Mesendoderm (in vitro differentiated cells): ENCODE results near the gene PAIP2.

Source experiments
- DNase-seq: peaks from one replicate; pipeline ENCODE4 v3.0.0; 2013
- H2AK5ac ChIP-seq: 2 replicates; pipeline ENCODE4 v1.6.1; 2013; ENCODE audit warnings: low read length, inconsistent platforms
- H2BK120ac ChIP-seq: 2 replicates; pipeline ENCODE4 v1.6.1; 2013; ENCODE audit warnings: low read depth, mild to moderate bottlenecking, low read length, moderate library complexity, mixed read lengths
- H2BK15ac ChIP-seq: replicated peaks from 2 replicates; pipeline ENCODE4 v1.6.1; 2013; ENCODE audit warnings: low read depth, mild to moderate bottlenecking, moderate library complexity
- H2BK5ac ChIP-seq: 2 replicates; pipeline ENCODE4 v1.6.1; 2013; ENCODE audit warnings: low read length, inconsistent platforms
- H3K18ac ChIP-seq: 2 replicates; pipeline ENCODE4 v1.6.1; 2013; ENCODE audit warnings: mild to moderate bottlenecking, low read length, mixed read lengths
- H3K23ac ChIP-seq: one replicate; pipeline ENCODE4 v1.6.1; 2013; ENCODE audit warnings: low read length
- H3K27ac ChIP-seq: 2 replicates; pipeline ENCODE4 v1.5.1; 2013; ENCODE audit warnings: low read depth, mild to moderate bottlenecking, inconsistent platforms, low read length, moderate library complexity
- H3K27me3 ChIP-seq: 2 replicates; pipeline ENCODE4 v1.6.1; 2013; ENCODE audit warnings: low read length, control low read depth, mild to moderate bottlenecking, inconsistent platforms; ENCODE audit not compliant: insufficient read depth, poor library complexity
- H3K36me3 ChIP-seq: 2 replicates; pipeline ENCODE4 v1.6.1; 2013; ENCODE audit warnings: low read length, inconsistent platforms; ENCODE audit not compliant: control insufficient read depth, insufficient read depth
- H3K4ac ChIP-seq: one replicate; pipeline ENCODE4 v1.6.1; 2013; ENCODE audit warnings: low read depth, mild to moderate bottlenecking, low read length, moderate library complexity
- H3K4me1 ChIP-seq: 2 replicates; pipeline ENCODE4 v1.6.1; 2013; ENCODE audit warnings: low read depth, low read length, inconsistent platforms; ENCODE audit not compliant: control insufficient read depth
- H3K4me2 ChIP-seq: 2 replicates; pipeline ENCODE4 v1.6.1; 2013; ENCODE audit warnings: low read length
- H3K4me3 ChIP-seq: 2 replicates; pipeline ENCODE4 v1.5.1; 2013; ENCODE audit warnings: mild to moderate bottlenecking, low read length
- H3K56ac ChIP-seq: one replicate; pipeline ENCODE4 v1.6.1; 2013; ENCODE audit warnings: low read length
- H3K79me1 ChIP-seq: 2 replicates; pipeline ENCODE4 v1.6.1; 2013; ENCODE audit warnings: low read length, inconsistent platforms
- H3K79me2 ChIP-seq: 2 replicates; pipeline ENCODE4 v1.6.1; 2013; ENCODE audit warnings: mild to moderate bottlenecking, low read length; ENCODE audit not compliant: control insufficient read depth, insufficient read depth
- H3K9ac ChIP-seq: 2 replicates; pipeline ENCODE4 v1.6.1; 2013; ENCODE audit warnings: low read length, inconsistent platforms
- H4K5ac ChIP-seq: one replicate; pipeline ENCODE4 v1.6.1; 2013; ENCODE audit warnings: low read length
- H4K8ac ChIP-seq: one replicate; pipeline ENCODE4 v1.6.1; 2013; ENCODE audit warnings: low read depth, mild to moderate bottlenecking, control low read depth, low read length, moderate library complexity
- WGBS: extraction: QIAGEN DNeasy Blood & Tissue Kit; methylation state at CpG from one replicate; pipeline ENCODE4 v1.1.7; 2013; ENCODE audit warnings: low lambda C conversion rate, missing lambda C conversion rate; ENCODE audit not compliant: insufficient coverage; ENCODE audit errors: extremely low coverage; 5-methylcytosine and 5-hydroxymethylcytosine counted together

The PAIP2 gene

GRCh38 chr5:139393497-139394122 lies 52.0 kb downstream of the PAIP2 start:
- no CpG with 5 or more reads among the region's 49 CpGs for WGBS
- Histone ChIP-seq H3K4me2 (peak overlapping the region; percentile 16), H2AK5ac (no peak overlapping the region), H3K56ac (peak overlapping the region; percentile 70), H3K79me1 (no peaks in the 10 kb centered on the region), H3K27me3 (peaks cover 3% of the 10 kb centered on the region), H3K27ac (no peak overlapping the region), H3K4me1 (peaks cover 8% of the 10 kb centered on the region), H3K36me3 (no peaks in the 10 kb centered on the region), H3K4ac (no peak overlapping the region), H3K9ac (peak overlapping the region; percentile 81), H2BK5ac (no peak overlapping the region), H3K23ac (no peak overlapping the region), H4K5ac (no peak overlapping the region), H2BK120ac (no peak overlapping the region), H2BK15ac (no peak overlapping the region), H3K18ac (peak overlapping the region; percentile 25), H4K8ac (no peak overlapping the region), H3K79me2 (no peaks in the 10 kb centered on the region), H3K4me3 (peak overlapping the region; percentile 22)
- no peak for DNase-seq

- peak overlapping the region; percentile 39 for H3K4me3 ChIP-seq
- peak overlapping the region; percentile 68 for H3K23ac ChIP-seq
- no CpG with 5 or more reads among the region's 62 CpGs for WGBS
- no peak overlapping the region for H2BK120ac ChIP-seq
- H3K4ac ChIP-seq, result peak overlapping the region; percentile 64
- H3K56ac ChIP-seq, result peak overlapping the region; percentile 70
- peaks cover 3% of the 10 kb centered on the region for H3K27me3 ChIP-seq
- no peak overlapping the region for H4K8ac ChIP-seq
- no peak overlapping the region for H4K5ac ChIP-seq
- DNase-seq, result peak; percentile 74
- H2AK5ac ChIP-seq, result no peak overlapping the region
- H2BK5ac ChIP-seq, result no peak overlapping the region
- no peak overlapping the region for H2BK15ac ChIP-seq
- peak overlapping the region; percentile 81 for H3K9ac ChIP-seq
- no peaks in the 10 kb centered on the region for H3K36me3 ChIP-seq
- H3K4me1 ChIP-seq, result peaks cover 8% of the 10 kb centered on the region
- H3K4me2 ChIP-seq, result peak overlapping the region; percentile 16
- no peaks in the 10 kb centered on the region for H3K79me2 ChIP-seq
- no peaks in the 10 kb centered on the region for H3K79me1 ChIP-seq
- peak overlapping the region; percentile 25 for H3K18ac ChIP-seq
- peak overlapping the region; percentile 18 for H3K27ac ChIP-seq
Observed at GRCh38 chr5:139394123-139394653, 52.5 kb downstream of the PAIP2 start.

- Histone ChIP-seq H3K18ac (peak within 1 kb of the TSS; percentile 25), H3K9ac (peak within 1 kb of the TSS; percentile 81), H3K4me2 (peak within 1 kb of the TSS; percentile 16), H4K5ac (no peak within 1 kb of the TSS), H3K79me2 (no peaks in the 10 kb centered on the region), H3K4me1 (peaks cover 8% of the 10 kb centered on the region), H3K23ac (peak within 1 kb of the TSS; percentile 68), H3K4me3 (peak within 1 kb of the TSS; percentile 39), H3K79me1 (no peaks in the 10 kb centered on the region), H2BK15ac (no peak within 1 kb of the TSS), H3K27ac (peak within 1 kb of the TSS; percentile 18), H3K36me3 (no peaks in the 10 kb centered on the region), H2BK5ac (no peak within 1 kb of the TSS), H3K56ac (peak within 1 kb of the TSS; percentile 70), H3K4ac (peak within 1 kb of the TSS; percentile 64), H2BK120ac (peak within 1 kb of the TSS; percentile 0), H3K27me3 (peaks cover 3% of the 10 kb centered on the region), H4K8ac (no peak within 1 kb of the TSS), H2AK5ac (no peak within 1 kb of the TSS)
- no CpG with 5 or more reads among the region's 76 CpGs for WGBS
- peak; percentile 43 for DNase-seq
Observed at GRCh38 chr5:139394654-139395566, 53.3 kb downstream of the PAIP2 start, which contains the start of gene PROB1. TSS of gene PROB1 (minus strand) at chr5:139395104. CDS start at chr5:139395081, 23 bp downstream.

GRCh38 chr5:139395844-139396640 lies 54.4 kb downstream of the PAIP2 start:
- H2AK5ac ChIP-seq, result no peak overlapping the region
- no CpG with 5 or more reads among the region's 8 CpGs for WGBS
- no peak overlapping the region for H3K9ac ChIP-seq
- no peak overlapping the region for H3K23ac ChIP-seq
- no peaks in the 10 kb centered on the region for H3K79me1 ChIP-seq
- H3K56ac ChIP-seq, result peak overlapping the region; percentile 39
- H3K36me3 ChIP-seq, result no peaks in the 10 kb centered on the region
- no peak overlapping the region for H2BK120ac ChIP-seq
- no peak overlapping the region for H3K4me3 ChIP-seq
- H3K27me3 ChIP-seq, result peaks cover 3% of the 10 kb centered on the region
- H3K4ac ChIP-seq, result no peak overlapping the region
- H3K4me2 ChIP-seq, result no peak overlapping the region
- no peak overlapping the region for H3K18ac ChIP-seq
- peaks cover 8% of the 10 kb centered on the region for H3K4me1 ChIP-seq
- H3K79me2 ChIP-seq, result no peaks in the 10 kb centered on the region
- peak; percentile 45 for DNase-seq
- no peak overlapping the region for H4K8ac ChIP-seq
- no peak overlapping the region for H3K27ac ChIP-seq
- no peak overlapping the region for H2BK5ac ChIP-seq
- no peak overlapping the region for H4K5ac ChIP-seq
- no peak overlapping the region for H2BK15ac ChIP-seq

- no peak overlapping the region for H2BK120ac ChIP-seq
- H4K8ac ChIP-seq, result no peak overlapping the region
- H3K4me2 ChIP-seq, result no peak overlapping the region
- H3K27me3 ChIP-seq, result peaks cover 3% of the 10 kb centered on the region
- H3K79me2 ChIP-seq, result no peaks in the 10 kb centered on the region
- H3K36me3 ChIP-seq, result no peaks in the 10 kb centered on the region
- no peaks in the 10 kb centered on the region for H3K79me1 ChIP-seq
- H3K9ac ChIP-seq, result no peak overlapping the region
- H2BK15ac ChIP-seq, result no peak overlapping the region
- no peak overlapping the region for H3K27ac ChIP-seq
- no peak overlapping the region for H2AK5ac ChIP-seq
- no peak overlapping the region for H3K23ac ChIP-seq
- H3K56ac ChIP-seq, result no peak overlapping the region
- no peak overlapping the region for H3K4me3 ChIP-seq
- peaks cover 8% of the 10 kb centered on the region for H3K4me1 ChIP-seq
- peak; percentile 85 for DNase-seq
- H4K5ac ChIP-seq, result no peak overlapping the region
- no peak overlapping the region for H3K4ac ChIP-seq
- H3K18ac ChIP-seq, result no peak overlapping the region
- H2BK5ac ChIP-seq, result no peak overlapping the region
- WGBS, result no CpG with 5 or more reads among the region's 8 CpGs
Observed at GRCh38 chr5:139396691-139397090, 55.0 kb downstream of the PAIP2 start.
